Measurements from ENCODE around the gene MARCKS.

MARCKS gene

GRCh38 chr6:113853252-113853651, 3.9 kb upstream of the MARCKS start:
- DNase-seq (ENCODE audit: low read depth): no peak

- no peak for DNase-seq (ENCODE audit: low read depth)
These were observed 2.3 kb upstream of the MARCKS start for GRCh38 chr6:113854531-113855499.

GRCh38 chr6:113855500-113856374, 1.4 kb upstream of the MARCKS start:
- DNase-seq (ENCODE audit: low read depth): no peak

DNA sequence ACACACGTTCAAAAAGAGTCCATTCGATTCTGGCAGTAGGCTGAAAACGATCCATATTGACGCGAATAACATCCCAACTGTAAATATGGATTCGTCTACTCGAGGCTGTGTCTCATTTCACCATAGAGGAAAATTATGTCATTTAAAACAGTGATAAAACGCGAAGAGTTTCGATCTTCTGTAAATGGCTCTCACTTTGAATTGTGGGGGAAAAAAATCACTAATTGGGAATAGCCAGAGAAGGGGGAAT, 845 bp upstream of the MARCKS start:
- DNase-seq (ENCODE audit: low read depth): no peak

GRCh38 chr6:113857556-113858479, 673 bp downstream of the MARCKS start:
- DNase-seq (ENCODE audit: low read depth): no peak

DNA sequence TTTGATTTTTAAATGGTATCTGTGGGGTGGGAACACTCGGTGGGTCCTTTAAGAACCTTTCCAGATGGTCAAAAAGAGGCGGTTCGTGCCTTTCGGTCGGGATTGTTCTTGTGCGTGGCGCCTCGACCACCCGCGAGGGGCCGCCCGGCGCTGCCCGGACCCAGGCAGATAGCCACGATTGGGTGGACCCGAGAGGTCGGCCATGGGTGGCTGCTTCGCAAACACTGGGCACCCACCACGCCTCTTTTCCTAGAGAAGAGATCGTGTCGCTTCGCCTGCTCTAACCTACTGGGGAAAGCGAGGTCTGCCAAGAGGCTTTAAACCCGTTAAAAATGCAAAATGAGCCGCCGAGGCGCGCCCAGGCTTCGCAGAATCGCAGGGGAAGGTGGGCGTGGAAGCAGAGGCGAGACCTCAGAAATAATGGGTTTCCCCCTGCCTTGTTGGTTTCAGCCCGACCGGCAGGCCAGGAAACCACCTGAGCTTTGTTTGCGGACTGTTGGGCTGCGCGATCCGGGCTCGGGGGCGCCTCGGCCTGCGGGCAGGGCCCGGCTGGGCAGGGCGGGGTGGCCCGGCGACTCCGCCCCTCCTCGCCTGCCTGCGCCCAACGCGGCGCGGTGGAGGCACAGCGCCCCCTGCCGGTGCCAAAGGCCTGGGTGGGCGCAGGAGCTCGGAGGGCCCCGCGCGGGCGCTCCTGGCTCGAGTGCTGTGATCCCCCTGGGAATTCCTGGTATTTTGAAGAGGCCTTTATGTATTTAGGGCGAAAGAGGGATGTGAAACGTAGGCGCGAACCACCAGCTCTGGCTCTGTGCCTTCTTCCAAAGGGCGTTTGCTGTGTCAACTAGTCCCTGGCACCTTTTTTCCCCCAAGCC, 1.6 kb downstream of the MARCKS start:
- DNase-seq (ENCODE audit: low read depth): peak; percentile 38

DNA sequence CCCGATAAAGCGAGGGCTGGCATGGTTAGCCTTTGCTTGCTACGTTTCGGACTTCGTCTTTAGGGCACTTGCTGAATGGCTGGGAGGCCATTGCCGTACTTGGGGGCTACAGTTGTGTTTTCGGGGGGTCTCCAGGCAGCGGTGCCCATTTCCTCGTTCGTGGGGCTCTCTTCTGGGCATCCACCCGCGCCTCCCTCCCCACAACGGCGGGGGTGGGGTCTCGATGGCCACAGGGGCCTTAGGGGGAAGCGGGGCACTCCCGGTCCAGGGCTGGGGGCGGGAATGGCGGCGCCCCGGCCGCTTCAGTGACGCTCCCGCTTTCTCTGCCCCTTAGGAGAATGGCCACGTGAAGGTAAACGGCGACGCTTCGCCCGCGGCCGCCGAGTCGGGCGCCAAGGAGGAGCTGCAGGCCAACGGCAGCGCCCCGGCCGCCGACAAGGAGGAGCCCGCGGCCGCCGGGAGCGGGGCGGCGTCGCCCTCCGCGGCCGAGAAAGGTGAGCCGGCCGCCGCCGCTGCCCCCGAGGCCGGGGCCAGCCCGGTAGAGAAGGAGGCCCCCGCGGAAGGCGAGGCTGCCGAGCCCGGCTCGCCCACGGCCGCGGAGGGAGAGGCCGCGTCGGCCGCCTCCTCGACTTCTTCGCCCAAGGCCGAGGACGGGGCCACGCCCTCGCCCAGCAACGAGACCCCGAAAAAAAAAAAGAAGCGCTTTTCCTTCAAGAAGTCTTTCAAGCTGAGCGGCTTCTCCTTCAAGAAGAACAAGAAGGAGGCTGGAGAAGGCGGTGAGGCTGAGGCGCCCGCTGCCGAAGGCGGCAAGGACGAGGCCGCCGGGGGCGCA, 2.4 kb downstream of the MARCKS start:
- DNase-seq (ENCODE audit: low read depth): no peak

DNA sequence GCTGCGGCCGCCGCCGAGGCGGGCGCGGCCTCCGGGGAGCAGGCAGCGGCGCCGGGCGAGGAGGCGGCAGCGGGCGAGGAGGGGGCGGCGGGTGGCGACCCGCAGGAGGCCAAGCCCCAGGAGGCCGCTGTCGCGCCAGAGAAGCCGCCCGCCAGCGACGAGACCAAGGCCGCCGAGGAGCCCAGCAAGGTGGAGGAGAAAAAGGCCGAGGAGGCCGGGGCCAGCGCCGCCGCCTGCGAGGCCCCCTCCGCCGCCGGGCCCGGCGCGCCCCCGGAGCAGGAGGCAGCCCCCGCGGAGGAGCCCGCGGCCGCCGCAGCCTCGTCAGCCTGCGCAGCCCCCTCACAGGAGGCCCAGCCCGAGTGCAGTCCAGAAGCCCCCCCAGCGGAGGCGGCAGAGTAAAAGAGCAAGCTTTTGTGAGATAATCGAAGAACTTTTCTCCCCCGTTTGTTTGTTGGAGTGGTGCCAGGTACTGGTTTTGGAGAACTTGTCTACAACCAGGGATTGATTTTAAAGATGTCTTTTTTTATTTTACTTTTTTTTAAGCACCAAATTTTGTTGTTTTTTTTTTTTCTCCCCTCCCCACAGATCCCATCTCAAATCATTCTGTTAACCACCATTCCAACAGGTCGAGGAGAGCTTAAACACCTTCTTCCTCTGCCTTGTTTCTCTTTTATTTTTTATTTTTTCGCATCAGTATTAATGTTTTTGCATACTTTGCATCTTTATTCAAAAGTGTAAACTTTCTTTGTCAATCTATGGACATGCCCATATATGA, 3.2 kb downstream of the MARCKS start:
- no peak for DNase-seq (ENCODE audit: low read depth)

- no peak for DNase-seq (ENCODE audit: low read depth)
These were observed 5.0 kb downstream of the MARCKS start for GRCh38 chr6:113862112-113862511.

DNA sequence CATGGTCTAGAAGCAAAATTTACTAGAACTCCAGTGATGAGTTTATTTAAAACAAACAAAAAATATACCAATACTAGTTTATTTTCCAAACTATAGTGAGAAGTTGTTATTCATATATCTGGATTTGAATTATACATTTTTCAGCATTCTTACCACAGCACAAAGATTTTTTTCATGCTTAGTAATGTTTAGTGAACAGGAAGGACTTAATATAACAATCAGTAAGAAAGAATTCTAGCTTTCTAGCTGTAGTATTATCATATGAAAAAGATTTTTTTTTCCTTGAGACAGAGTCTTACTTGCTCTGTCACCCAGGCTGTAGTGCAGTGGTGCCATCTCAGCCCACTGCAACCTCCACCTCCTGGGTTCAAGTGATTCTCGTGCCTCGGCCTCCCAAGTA, 13.8 kb downstream of the MARCKS start:
- no peak for DNase-seq (ENCODE audit: low read depth)

- DNase-seq (ENCODE audit: low read depth): no peak
These were observed 14.8 kb downstream of the MARCKS start for GRCh38 chr6:113871975-113872374.

- no peak for DNase-seq (ENCODE audit: low read depth)
These were observed 16.0 kb downstream of the MARCKS start for GRCh38 chr6:113873043-113873667.

DNA sequence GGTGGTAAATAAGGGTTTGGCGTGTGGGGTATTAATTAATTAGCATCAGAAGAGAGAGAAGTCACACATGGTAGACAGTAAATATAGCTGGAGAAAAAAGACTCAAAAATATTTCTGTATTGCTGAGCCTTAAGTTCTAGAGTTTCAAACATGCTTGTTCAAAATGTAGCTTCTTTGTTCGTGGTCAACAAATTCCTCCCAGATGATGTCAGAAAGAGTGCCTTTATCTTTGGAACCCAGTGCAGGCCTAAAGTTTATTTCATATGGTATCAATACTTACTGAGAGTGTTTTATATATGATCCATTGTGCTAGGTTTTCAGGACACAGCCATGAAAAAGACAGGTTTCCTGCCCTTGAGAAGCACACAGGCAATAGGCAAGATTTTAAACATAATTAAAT, 18.3 kb downstream of the MARCKS start:
- DNase-seq (ENCODE audit: low read depth): no peak

GRCh38 chr6:113876695-113877094, 19.6 kb downstream of the MARCKS start:
- no peak for DNase-seq (ENCODE audit: low read depth)

- DNase-seq (ENCODE audit: low read depth): no peak
These were observed 22.3 kb downstream of the MARCKS start for GRCh38 chr6:113879186-113880096.

DNA sequence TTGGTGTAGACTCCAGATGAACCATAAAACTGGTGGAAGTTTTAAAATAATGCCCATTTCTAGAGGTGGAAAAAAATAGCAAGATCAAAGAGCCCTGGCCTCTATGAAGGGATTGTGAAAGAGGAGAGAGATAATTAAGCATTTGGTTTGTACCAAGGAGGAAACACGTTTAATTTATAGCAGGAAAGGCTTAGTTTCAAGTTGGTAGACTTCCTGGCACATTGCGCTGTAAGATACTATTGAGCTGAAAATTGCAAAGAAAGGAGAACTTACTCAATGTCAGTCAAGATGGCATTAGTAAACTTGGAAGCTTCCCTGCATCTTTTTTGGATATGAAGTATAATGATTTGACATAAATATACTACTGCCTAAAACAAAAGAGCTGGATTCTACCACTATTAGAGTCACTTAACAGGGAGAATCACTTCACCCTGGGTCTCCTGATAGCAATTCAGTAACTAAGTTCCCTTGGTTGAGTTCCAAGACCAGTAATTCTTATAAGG, 24.4 kb downstream of the MARCKS start:
- DNase-seq (ENCODE audit: low read depth): no peak

DNA sequence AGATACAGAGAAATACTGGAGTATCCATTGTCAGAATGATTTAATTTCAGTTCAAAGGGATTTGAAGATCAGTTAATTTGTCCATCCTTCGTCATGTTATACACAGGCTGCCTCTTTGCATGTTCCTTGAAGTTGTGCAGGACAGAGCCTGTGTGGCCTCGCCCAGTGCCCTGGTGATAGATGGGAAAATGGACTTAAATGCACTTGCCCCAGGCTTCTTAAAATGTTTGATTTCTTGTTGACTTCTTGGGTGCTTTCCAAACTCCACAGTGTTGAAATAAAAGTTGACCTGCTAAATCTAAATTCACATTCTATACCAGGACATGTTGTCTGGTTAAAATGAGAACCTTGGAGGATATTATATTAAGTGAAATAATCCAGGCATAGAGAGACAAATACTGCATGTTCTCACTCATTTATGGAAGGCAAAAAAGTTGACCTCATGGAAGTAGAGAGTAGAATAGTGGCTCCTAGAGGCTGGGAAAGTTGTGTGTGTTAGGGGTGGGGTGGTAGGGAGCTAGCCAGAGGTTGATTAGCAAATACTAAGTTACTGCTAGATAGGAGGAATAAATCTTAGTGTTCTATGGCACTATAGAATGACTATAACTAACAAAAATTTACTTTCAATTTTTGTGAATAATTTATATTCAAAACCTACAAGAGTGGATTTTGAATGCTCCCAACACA, 25.3 kb downstream of the MARCKS start:
- no peak for DNase-seq (ENCODE audit: low read depth)

Measured in activated T-helper 1 cell treated with Interleukin-2 at 50 U/mL for 16 hours (primary cell).